DMS 273 treated with DMSO at 0.1 percent for 48 hours (cell line): ENCODE data around the gene BEST3.
"Not testable (repeated sequence)": the region's sequence is repeated elsewhere in the genome, so short reads cannot be mapped to it uniquely, and the experiment has no call there.

Experiments used
- DNase-seq: peaks from one replicate; lab custom pipeline; 2025; lab: John Stamatoyannopoulos, UW

Gene BEST3

GRCh38 chr12:69688021-69688420 is 11.1 kb downstream of the BEST3 start:
- DNase-seq, result no peak

- no peak for DNase-seq
These were observed 11.7 kb downstream of the BEST3 start for GRCh38 chr12:69687390-69687789.

GRCh38 chr12:69686731-69687130 is 12.4 kb downstream of the BEST3 start:
- DNase-seq, result no peak

GRCh38 chr12:69685810-69686209 is 13.3 kb downstream of the BEST3 start:
- DNase-seq, result no peak

- no peak for DNase-seq
These were observed 14.6 kb downstream of the BEST3 start for GRCh38 chr12:69684466-69684865.

- no peak for DNase-seq
These were observed 16.9 kb downstream of the BEST3 start for GRCh38 chr12:69682110-69682755.

GRCh38 chr12:69679119-69679518 is 20.0 kb downstream of the BEST3 start:
- DNase-seq, result no peak

GRCh38 chr12:69676257-69677012 is 22.7 kb downstream of the BEST3 start:
- DNase-seq, result no peak

GRCh38 chr12:69672195-69672594 is 26.9 kb downstream of the BEST3 start:
- no peak for DNase-seq

GRCh38 chr12:69671597-69671996 is 27.5 kb downstream of the BEST3 start:
- no peak for DNase-seq

- DNase-seq, result no peak
These were observed 32.3 kb downstream of the BEST3 start for GRCh38 chr12:69666798-69667197.

GRCh38 chr12:69664930-69665377 is 34.1 kb downstream of the BEST3 start:
- not testable (repeated sequence) for DNase-seq

- no peak for DNase-seq
These were observed 35.4 kb downstream of the BEST3 start for GRCh38 chr12:69663726-69664125.

GRCh38 chr12:69662764-69663163 is 36.3 kb downstream of the BEST3 start:
- DNase-seq, result no peak

GRCh38 chr12:69661386-69661785 is 37.7 kb downstream of the BEST3 start:
- DNase-seq, result no peak

GRCh38 chr12:69660164-69660863 is 38.8 kb downstream of the BEST3 start:
- no peak for DNase-seq

- no peak for DNase-seq
These were observed 40.9 kb downstream of the BEST3 start for GRCh38 chr12:69658203-69658602.

- no peak for DNase-seq
These were observed 41.5 kb downstream of the BEST3 start for GRCh38 chr12:69657376-69658137.

GRCh38 chr12:69655616-69656340 is 43.3 kb downstream of the BEST3 start:
- DNase-seq, result no peak

GRCh38 chr12:69653703-69654102 is 45.4 kb downstream of the BEST3 start:
- DNase-seq, result no peak

GRCh38 chr12:69651922-69652321 is 47.2 kb downstream of the BEST3 start:
- DNase-seq, result no peak

GRCh38 chr12:69649529-69649928 is 49.6 kb downstream of the BEST3 start:
- no peak for DNase-seq
